Smooth muscle cell (in vitro differentiated cells): ENCODE data around the gene UBE2E2. TPM values are rescaled to one million over a fixed set of nuclear protein-coding genes. Genes with fewer than 3 reads are reported as not detected.

Experiments
- DNase-seq: peaks from one replicate; lab custom pipeline; 2025; ENCODE audit not compliant: unreplicated experiment; lab: John Stamatoyannopoulos, UW
- H2AFZ ChIP-seq: fragments of 200-600 bp; sonication (generic); 2 replicates; pipeline ENCODE4 v1.6.0; 2016; ENCODE audit warnings: antibody characterized with exemption, low read depth, mild to moderate bottlenecking
- H3F3A ChIP-seq: fragments of 200-600 bp; sonication (generic); 2 replicates; pipeline ENCODE4 v1.6.0; 2017; ENCODE audit warnings: antibody characterized with exemption, low read depth
- H3K27ac ChIP-seq: fragments of 200-600 bp; sonication (generic); 2 replicates; pipeline ENCODE4 v1.5.1; 2016; ENCODE audit warnings: low read depth, mild to moderate bottlenecking
- H3K27me3 ChIP-seq: fragments of 200-600 bp; sonication (generic); 2 replicates; pipeline ENCODE4 v1.6.1; 2016; ENCODE audit warnings: low read depth, mild to moderate bottlenecking
- H3K36me3 ChIP-seq: fragments of 200-600 bp; sonication (generic); 2 replicates; pipeline ENCODE4 v1.5.1; 2016; ENCODE audit warnings: low read depth
- H3K4me1 ChIP-seq: fragments of 200-600 bp; sonication (generic); 2 replicates; pipeline ENCODE4 v1.5.1; 2016; ENCODE audit warnings: low read depth
- H3K4me2 ChIP-seq: fragments of 200-600 bp; sonication (generic); 2 replicates; pipeline ENCODE4 v1.6.0; 2016; ENCODE audit warnings: mild to moderate bottlenecking
- H3K4me3 ChIP-seq: fragments of 200-600 bp; sonication (generic); 2 replicates; pipeline ENCODE4 v1.5.1; 2016; ENCODE audit warnings: mild to moderate bottlenecking
- H3K79me2 ChIP-seq: fragments of 200-600 bp; sonication (generic); 2 replicates; pipeline ENCODE4 v1.6.0; 2016; ENCODE audit warnings: low read depth, mild to moderate bottlenecking
- H3K9ac ChIP-seq: fragments of 200-600 bp; sonication (generic); 2 replicates; pipeline ENCODE4 v1.6.0; 2016; ENCODE audit warnings: low read depth
- H3K9me3 ChIP-seq: fragments of 200-600 bp; sonication (generic); replicated peaks from 2 replicates; pipeline ENCODE4 v1.5.1; 2016; ENCODE audit warnings: low read depth
- H4K20me1 ChIP-seq: fragments of 200-600 bp; sonication (generic); 2 replicates; pipeline ENCODE4 v1.6.0; 2016; ENCODE audit warnings: low read depth
- CTCF ChIP-seq: fragments of 200-600 bp; sonication (generic); IDR thresholded peaks from 2 replicates; pipeline ENCODE4 v1.5.1; 2017; ENCODE audit warnings: borderline replicate concordance, mild to moderate bottlenecking, antibody characterized with exemption; ENCODE audit not compliant: insufficient read depth, poor library complexity, severe bottlenecking
- WGBS: methylation state at CpG from one replicate; pipeline ENCODE4 v1.1.7; 2016; ENCODE audit warnings: low lambda C conversion rate; 5-methylcytosine and 5-hydroxymethylcytosine counted together
- polyA plus RNA-seq: library from polyadenylated mRNA; unstranded; fragments of >200 nt; fragmentation: Nextera tagmentation; extraction: Ambion mirVana; gene quantifications from 2 replicates; pipeline ENCODE4 v1.2.1, GENCODE V29; 2016
- total RNA-seq: library from RNA; depleted of rRNA; stranded (reverse); fragments of >200 nt; gene quantifications from 2 replicates; pipeline ENCODE4 v1.2.3, GENCODE V29; 2014

Gene UBE2E2
- total and polyA plus RNA-seq, 2 experiments from 2014 or later = 65.9 to 121 TPM

GRCh38 chr3:23459465-23459864 is 256.3 kb downstream of the UBE2E2 start:
- Histone ChIP-seq H3K4me3 (no peak overlapping the region), H2AFZ (no peak overlapping the region), H3K27ac (no peak overlapping the region), H3K36me3 (no peaks in the 10 kb centered on the region), H3K4me1 (no peaks in the 10 kb centered on the region), H3K9me3 (no peaks in the 10 kb centered on the region), H3K79me2 (peaks cover 18% of the 10 kb centered on the region), H3K27me3 (no peaks in the 10 kb centered on the region), H3K4me2 (no peak overlapping the region), H3K9ac (no peak overlapping the region), H3F3A (no peaks in the 10 kb centered on the region), H4K20me1 (peaks cover 81% of the 10 kb centered on the region)
- TF ChIP-seq CTCF = no peak
- WGBS = 82% methylated on average over 3 of the region's 3 CpGs
- DNase-seq = no peak

DNA sequence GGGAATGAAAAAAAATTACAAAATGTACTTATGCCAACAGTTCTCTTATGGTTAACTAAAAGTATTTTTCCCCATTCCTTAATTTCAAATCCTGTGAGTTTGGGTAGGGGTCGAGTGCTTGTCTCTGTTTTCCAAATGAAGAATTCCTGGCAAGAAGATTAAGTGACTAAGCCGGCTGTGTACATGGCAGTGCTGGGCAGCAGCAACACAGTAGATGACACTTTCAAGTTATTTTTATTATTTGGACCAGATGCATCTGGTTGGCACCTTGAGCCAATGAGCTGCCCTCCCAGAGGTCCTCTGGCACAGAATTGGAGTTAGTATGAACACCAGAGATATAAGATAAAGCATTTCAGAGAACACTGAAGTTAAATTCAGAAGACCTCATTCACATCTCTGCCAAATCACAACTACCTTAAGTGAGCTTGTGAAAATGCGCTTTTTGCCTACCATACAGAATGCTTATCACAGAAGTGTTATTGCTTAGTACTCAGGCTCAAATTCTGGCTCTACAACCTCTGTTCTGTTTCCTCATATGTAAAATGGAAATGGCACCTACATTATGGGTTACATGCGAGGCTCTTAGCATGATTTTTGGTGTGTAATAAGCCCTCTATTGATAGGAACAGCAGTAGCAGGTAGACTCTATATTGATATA is 256.9 kb downstream of the UBE2E2 start:
- 73% methylated on average over 4 of the region's 4 CpGs for WGBS

GRCh38 chr3:23461069-23461468 is 257.9 kb downstream of the UBE2E2 start:
- no peaks in the 10 kb centered on the region for H3K27me3 ChIP-seq
- WGBS = 90% methylated on average over 3 of the region's 3 CpGs
- no peaks in the 10 kb centered on the region for H3K36me3 ChIP-seq
- DNase-seq = no peak
- peaks cover 80% of the 10 kb centered on the region for H4K20me1 ChIP-seq
- no peak overlapping the region for H3K4me2 ChIP-seq
- peaks cover 18% of the 10 kb centered on the region for H3K79me2 ChIP-seq
- H3K4me1 ChIP-seq = no peaks in the 10 kb centered on the region
- no peaks in the 10 kb centered on the region for H3F3A ChIP-seq
- no peaks in the 10 kb centered on the region for H3K9me3 ChIP-seq
- no peak overlapping the region for H3K9ac ChIP-seq
- H3K27ac ChIP-seq = no peak overlapping the region
- H2AFZ ChIP-seq = no peak overlapping the region
- no peak for TF ChIP-seq CTCF
- H3K4me3 ChIP-seq = no peak overlapping the region

More for the DNA sequence above, 256.9 kb downstream of the UBE2E2 start:
- peaks cover 18% of the 10 kb centered on the region for H3K79me2 ChIP-seq
- H3K9ac ChIP-seq = no peak overlapping the region
- no peak overlapping the region for H3K4me3 ChIP-seq
- no peaks in the 10 kb centered on the region for H3K9me3 ChIP-seq
- no peaks in the 10 kb centered on the region for H3K4me1 ChIP-seq
- H4K20me1 ChIP-seq = peaks cover 81% of the 10 kb centered on the region
- no peak overlapping the region for H3K27ac ChIP-seq
- no peak for DNase-seq
- H3K36me3 ChIP-seq = no peaks in the 10 kb centered on the region
- H3F3A ChIP-seq = no peaks in the 10 kb centered on the region
- no peak overlapping the region for H3K4me2 ChIP-seq
- no peak for TF ChIP-seq CTCF
- H3K27me3 ChIP-seq = no peaks in the 10 kb centered on the region
- no peak overlapping the region for H2AFZ ChIP-seq

DNA sequence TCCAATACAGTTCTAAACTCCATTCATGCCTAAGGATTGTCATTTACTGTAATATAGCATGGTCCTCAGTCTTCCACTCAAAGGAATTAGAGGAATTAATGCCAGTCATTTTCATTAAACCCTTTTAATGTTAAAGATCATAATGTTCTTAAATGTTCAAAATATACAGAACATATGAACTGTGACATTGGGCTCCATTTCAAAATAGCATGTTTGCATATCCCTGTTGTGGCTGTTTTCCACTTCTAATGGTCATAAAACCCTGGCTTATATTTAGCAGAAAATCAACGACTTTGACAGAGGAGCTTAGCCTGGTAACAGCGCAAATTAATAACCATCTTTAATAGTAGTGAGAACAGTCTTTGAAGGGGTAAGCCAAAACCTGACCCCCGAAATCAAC is 260.7 kb downstream of the UBE2E2 start:
- no peak overlapping the region for H2AFZ ChIP-seq
- H3K4me1 ChIP-seq = no peaks in the 10 kb centered on the region
- no peak overlapping the region for H3K4me2 ChIP-seq
- H3K27ac ChIP-seq = no peak overlapping the region
- TF ChIP-seq CTCF = no peak
- H3F3A ChIP-seq = no peaks in the 10 kb centered on the region
- 93% methylated on average over 3 of the region's 3 CpGs for WGBS
- no peak overlapping the region for H3K9ac ChIP-seq
- no peaks in the 10 kb centered on the region for H3K27me3 ChIP-seq
- H3K36me3 ChIP-seq = no peaks in the 10 kb centered on the region
- no peak overlapping the region for H3K4me3 ChIP-seq
- no peaks in the 10 kb centered on the region for H3K9me3 ChIP-seq
- peaks cover 23% of the 10 kb centered on the region for H3K79me2 ChIP-seq
- no peak for DNase-seq
- H4K20me1 ChIP-seq = peaks cover 67% of the 10 kb centered on the region
